ENCODE results near the gene ACADS.

DNA sequence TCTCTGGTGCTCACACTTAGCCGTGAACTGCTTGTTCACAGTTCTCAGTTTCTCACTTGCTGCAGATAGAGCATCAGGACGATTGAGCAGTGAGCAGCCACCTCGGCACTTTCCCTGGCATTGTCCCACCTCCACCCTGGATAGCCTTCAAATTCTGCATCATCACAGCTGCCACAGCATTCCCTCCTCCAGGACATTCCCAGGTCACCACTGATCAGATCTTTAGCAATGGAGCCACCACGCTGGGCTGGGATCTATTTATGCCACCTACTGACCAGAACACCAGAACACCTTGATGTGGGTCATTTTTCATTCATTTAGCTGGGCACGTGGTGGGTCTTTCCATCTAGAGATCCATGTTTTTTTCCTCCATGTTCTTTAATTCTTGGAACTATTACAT, 23.6 kb downstream of the ACADS start:
- TF ChIP-seq, protein P1, sequence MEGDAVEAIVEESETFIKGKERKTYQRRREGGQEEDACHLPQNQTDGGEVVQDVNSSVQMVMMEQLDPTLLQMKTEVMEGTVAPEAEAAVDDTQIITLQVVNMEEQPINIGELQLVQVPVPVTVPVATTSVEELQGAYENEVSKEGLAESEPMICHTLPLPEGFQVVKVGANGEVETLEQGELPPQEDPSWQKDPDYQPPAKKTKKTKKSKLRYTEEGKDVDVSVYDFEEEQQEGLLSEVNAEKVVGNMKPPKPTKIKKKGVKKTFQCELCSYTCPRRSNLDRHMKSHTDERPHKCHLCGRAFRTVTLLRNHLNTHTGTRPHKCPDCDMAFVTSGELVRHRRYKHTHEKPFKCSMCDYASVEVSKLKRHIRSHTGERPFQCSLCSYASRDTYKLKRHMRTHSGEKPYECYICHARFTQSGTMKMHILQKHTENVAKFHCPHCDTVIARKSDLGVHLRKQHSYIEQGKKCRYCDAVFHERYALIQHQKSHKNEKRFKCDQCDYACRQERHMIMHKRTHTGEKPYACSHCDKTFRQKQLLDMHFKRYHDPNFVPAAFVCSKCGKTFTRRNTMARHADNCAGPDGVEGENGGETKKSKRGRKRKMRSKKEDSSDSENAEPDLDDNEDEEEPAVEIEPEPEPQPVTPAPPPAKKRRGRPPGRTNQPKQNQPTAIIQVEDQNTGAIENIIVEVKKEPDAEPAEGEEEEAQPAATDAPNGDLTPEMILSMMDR (IDR thresholded peaks at IDR 0.05) = no peak
- no peak for TF ChIP-seq POLR2A (IDR thresholded peaks at IDR 0.05)
